HCT116 (cell line): Measurements from ENCODE around the gene AKAP13. TPM values are rescaled to one million over a fixed set of nuclear protein-coding genes. Genes with fewer than 3 reads are reported as not detected.

Experiments used
- ATAC-seq: fragments of 200-7000 bp; cut with Tn5 transposase; 2 replicates; pipeline ENCODE4 v1.9.1; 2020; ENCODE audit warnings: mild to moderate bottlenecking, moderate library complexity
- BruUV-seq: library from RNA; stranded (reverse); fragments of 400-500 nt; replicated peaks from 2 replicates; lab custom pipeline; 2021; lab: Mats Ljungman, UMichigan
- CTCF ChIA-PET: fragments of 300-600 bp; sonication (Branson Sonifier 250); formaldehyde crosslinking; loops from one replicate; lab custom pipeline; 2021; ENCODE audit warnings: antibody characterized with exemption; lab: Charles Lee
- POLR2A ChIA-PET: fragments of 300-600, 350-600 bp; sonication (Branson Sonifier 250); formaldehyde crosslinking; loops from one replicate; lab custom pipeline; 2021; ENCODE audit warnings: antibody characterized with exemption; lab: Charles Lee
- RAD21 ChIA-PET, 2 experiments: fragments of 300-600 bp; sonication (Branson Sonifier 250); formaldehyde crosslinking; loops; one replicate each; lab custom pipeline; 2023; ENCODE audit warnings: low total read pairs in 2 of 2; ENCODE audit not compliant: uncharacterized antibody in 2 of 2, unreplicated experiment in 2 of 2, low non-redundant PET in 1 of 2; lab: Charles Lee
- DNase-seq: peaks from one replicate; pipeline ENCODE4 v3.0.0-alpha.2; 2010; ENCODE audit warnings: low read depth, low spot score
- H2AFZ ChIP-seq: fragments of 200-600 bp; shearing (Covaris generic), sonication (generic); 2 replicates; pipeline ENCODE4 v1.6.1; 2017; ENCODE audit warnings: low read depth, mixed run types, mixed read lengths, antibody characterized with exemption, low read length; ENCODE audit not compliant: poor library complexity, severe bottlenecking
- H3K27ac ChIP-seq: 2 replicates; pipeline ENCODE4 v1.5.1; 2012; ENCODE audit warnings: low read depth, low read length
- H3K27me3 ChIP-seq: fragments of 200-600 bp; sonication (generic); 2 replicates; pipeline ENCODE4 v1.6.1; 2016; ENCODE audit warnings: mixed run types, low read length, mixed read lengths; ENCODE audit not compliant: insufficient read depth
- H3K36me3 ChIP-seq, 2 experiments: fragments of 200-500 bp in 1 of 2; fragments of 200-600 bp in 1 of 2; sonication (Bioruptor generic) in 1 of 2; sonication (generic) in 1 of 2; 2 replicates each; pipeline versions ENCODE4 v1.5.1 to v1.6.1; 2014 to 2016; ENCODE audit warnings: low read length in 2 of 2, inconsistent platforms in 1 of 2, mixed read lengths in 1 of 2, mixed run types in 1 of 2; ENCODE audit not compliant: insufficient read depth in 2 of 2, control insufficient read depth in 1 of 2
- H3K4me1 ChIP-seq, 2 experiments: fragments of 200-600 bp in 1 of 2; sonication (generic) in 1 of 2; 2 replicates each; pipeline versions ENCODE4 v1.5.1 to v1.6.1; 2012 to 2017; ENCODE audit warnings: low read length in 2 of 2, inconsistent platforms in 1 of 2, mild to moderate bottlenecking in 1 of 2, mixed read lengths in 1 of 2, mixed run types in 1 of 2, moderate library complexity in 1 of 2; ENCODE audit not compliant: insufficient read depth in 2 of 2, control insufficient read depth in 1 of 2
- H3K4me2 ChIP-seq: fragments of 200-600 bp; sonication (generic); 2 replicates; pipeline ENCODE4 v1.6.1; 2017; ENCODE audit warnings: mixed run types, low read length, mixed read lengths
- H3K4me3 ChIP-seq, 2 experiments: fragments of 200-600 bp in 1 of 2; sonication (generic) in 1 of 2; replicated peaks in 1 of 2; 2 replicates each; pipeline ENCODE4 v1.5.1; 2011 to 2016; ENCODE audit warnings: low read length in 2 of 2, control low read depth in 1 of 2, low read depth in 1 of 2, mild to moderate bottlenecking in 1 of 2, mixed read lengths in 1 of 2, mixed run types in 1 of 2
- H3K79me2 ChIP-seq: fragments of 200-600 bp; sonication (generic); 2 replicates; pipeline ENCODE4 v1.6.1; 2017; ENCODE audit warnings: mild to moderate bottlenecking, mixed run types, low read length, moderate library complexity, mixed read lengths; ENCODE audit not compliant: insufficient read depth
- H3K9ac ChIP-seq: fragments of 200-600 bp; sonication (generic); 2 replicates; pipeline ENCODE4 v1.6.1; 2016; ENCODE audit warnings: low read length, mixed read lengths
- H3K9me2 ChIP-seq: fragments of 200-600 bp; sonication (generic), shearing (Covaris generic); 2 replicates; pipeline ENCODE4 v1.6.1; 2017; ENCODE audit warnings: mixed run types, mild to moderate bottlenecking, moderate library complexity; ENCODE audit not compliant: insufficient read depth
- H3K9me3 ChIP-seq, 2 experiments: fragments of 200-500 bp in 1 of 2; fragments of 200-600 bp in 1 of 2; sonication (Bioruptor generic) in 1 of 2; sonication (generic) in 1 of 2; 2 replicates each; pipeline ENCODE4 v1.6.1; 2014 to 2017; ENCODE audit warnings: low read length in 2 of 2, mixed read lengths in 2 of 2, inconsistent platforms in 1 of 2, low read depth in 1 of 2, mild to moderate bottlenecking in 1 of 2, mixed run types in 1 of 2, moderate library complexity in 1 of 2; ENCODE audit not compliant: control insufficient read depth in 1 of 2, insufficient read depth in 1 of 2
- H4K20me1 ChIP-seq: fragments of 200-600 bp; sonication (generic), shearing (Covaris generic); 2 replicates; pipeline ENCODE4 v1.6.1; 2017; ENCODE audit warnings: mixed run types, mild to moderate bottlenecking, moderate library complexity; ENCODE audit not compliant: insufficient read depth
- ATF3 ChIP-seq: IDR thresholded peaks from 2 replicates; pipeline ENCODE4 v1.6.1; 2012
- CBX3 ChIP-seq: IDR thresholded peaks from 2 replicates; pipeline ENCODE4 v1.6.1; 2012; ENCODE audit warnings: low read depth
- CEBPB ChIP-seq: IDR thresholded peaks from 2 replicates; pipeline ENCODE4 v1.6.1; 2012; ENCODE audit warnings: low read depth
- EZH2 ChIP-seq: fragments of 200-600 bp; sonication (generic); IDR thresholded peaks from 2 replicates; pipeline ENCODE4 v1.6.1; 2017; ENCODE audit warnings: antibody characterized with exemption, mixed run types
- EZH2phosphoT487 ChIP-seq: fragments of 200-600 bp; IDR thresholded peaks from 2 replicates; pipeline ENCODE4 v1.6.1; 2018; ENCODE audit warnings: antibody characterized with exemption, borderline replicate concordance
- FOSL1 ChIP-seq: IDR thresholded peaks from 2 replicates; pipeline ENCODE4 v1.6.1; 2012; ENCODE audit warnings: low read depth
- POLR2A ChIP-seq: IDR thresholded peaks from 2 replicates; pipeline ENCODE4 v1.7.0; 2011; ENCODE audit warnings: borderline replicate concordance; ENCODE audit not compliant: insufficient read depth, insufficient read length; ENCODE audit errors: extremely low read depth
- POLR2AphosphoS5 ChIP-seq: IDR thresholded peaks from 2 replicates; pipeline ENCODE4 v1.6.1; 2011; ENCODE audit warnings: mild to moderate bottlenecking, low read depth, low read length, moderate library complexity
- RAD21 ChIP-seq: IDR thresholded peaks from 2 replicates; pipeline ENCODE4 v1.6.1; 2012; ENCODE audit warnings: low read depth, mild to moderate bottlenecking
- REST ChIP-seq: IDR thresholded peaks from 2 replicates; pipeline ENCODE4 v1.6.1; 2012; ENCODE audit warnings: low read depth
- SIN3A ChIP-seq: IDR thresholded peaks from 2 replicates; pipeline ENCODE4 v1.6.1; 2012; ENCODE audit warnings: low read depth
- SP1 ChIP-seq: IDR thresholded peaks from 2 replicates; pipeline ENCODE4 v1.6.1; 2012; ENCODE audit warnings: low read depth
- YY1 ChIP-seq: IDR thresholded peaks from 2 replicates; pipeline ENCODE4 v1.6.1; 2011; ENCODE audit warnings: low read length, low read depth, moderate library complexity, mild to moderate bottlenecking; ENCODE audit not compliant: insufficient replicate concordance; ENCODE audit errors: extremely low read depth
- intact Hi-C: fragments of 100-400 bp; cut with micrococcal nuclease; formaldehyde crosslinking; loops from 2 replicates; pipeline ENCODE4 v1.10.0; 2022
- total RNA-seq: library from RNA; stranded (reverse); gene quantifications from one replicate; pipeline ENCODE4 v1.2.1, GENCODE V29; 2021; ENCODE audit not compliant: unreplicated experiment
- TF ChIP-seq, protein P1 (sequence below), 3 experiments: fragments of 200-600 bp in 1 of 3; sonication (generic) in 1 of 3; IDR thresholded peaks in 2 of 3; conservative IDR thresholded peaks in 1 of 3; 2 replicates each; pipeline ENCODE4 v1.5.1; 2012 to 2017; ENCODE audit warnings: low read depth in 2 of 3, low read length in 2 of 3, antibody characterized with exemption in 1 of 3, borderline replicate concordance in 1 of 3, control low read depth in 1 of 3, mild to moderate bottlenecking in 1 of 3, mixed read lengths in 1 of 3, mixed run types in 1 of 3, moderate library complexity in 1 of 3; ENCODE audit not compliant: insufficient read depth in 1 of 3
- TF ChIP-seq, protein P2 (sequence below): IDR thresholded peaks from 2 replicates; pipeline ENCODE4 v1.6.1; 2011; ENCODE audit warnings: mild to moderate bottlenecking, low read length, moderate library complexity; ENCODE audit not compliant: insufficient replicate concordance; ENCODE audit errors: extremely low read depth

The AKAP13 gene
- total RNA-seq, 1 experiment from 2014 or later: 43.1 TPM

GRCh38 chr15:85485956-85486567, 105.7 kb downstream of the AKAP13 start:
- no peaks in the 10 kb centered on the region for H3K9me3 ChIP-seq
- BruUV-seq: no TSS peak
- no peak overlapping the region for H2AFZ ChIP-seq
- CTCF ChIA-PET: interaction anchor here (0.8 to 2.4 kb wide), 9 partner anchors 8 to 189 kb away, joined by 3 to 9 read pairs (median 4); no protein-coding TSS in a partner anchor
- H3K9ac ChIP-seq: no peak overlapping the region
- RAD21 ChIA-PET: no interaction called here
- H3K36me3 ChIP-seq: no peaks in the 10 kb centered on the region
- no peaks in the 10 kb centered on the region; the same call in 1 of the 2 replicates for H4K20me1 ChIP-seq
- H3K27ac ChIP-seq: no peak overlapping the region
- DNase-seq (peak; percentile 50), ATAC-seq (peak; percentile 91)
- H3K79me2 ChIP-seq: peaks cover 29% of the 10 kb centered on the region
- TF ChIP-seq REST: no peak
- no peak for TF ChIP-seq POLR2AphosphoS5
- TF ChIP-seq EZH2phosphoT487: no peak
- TF ChIP-seq, protein P1, sequence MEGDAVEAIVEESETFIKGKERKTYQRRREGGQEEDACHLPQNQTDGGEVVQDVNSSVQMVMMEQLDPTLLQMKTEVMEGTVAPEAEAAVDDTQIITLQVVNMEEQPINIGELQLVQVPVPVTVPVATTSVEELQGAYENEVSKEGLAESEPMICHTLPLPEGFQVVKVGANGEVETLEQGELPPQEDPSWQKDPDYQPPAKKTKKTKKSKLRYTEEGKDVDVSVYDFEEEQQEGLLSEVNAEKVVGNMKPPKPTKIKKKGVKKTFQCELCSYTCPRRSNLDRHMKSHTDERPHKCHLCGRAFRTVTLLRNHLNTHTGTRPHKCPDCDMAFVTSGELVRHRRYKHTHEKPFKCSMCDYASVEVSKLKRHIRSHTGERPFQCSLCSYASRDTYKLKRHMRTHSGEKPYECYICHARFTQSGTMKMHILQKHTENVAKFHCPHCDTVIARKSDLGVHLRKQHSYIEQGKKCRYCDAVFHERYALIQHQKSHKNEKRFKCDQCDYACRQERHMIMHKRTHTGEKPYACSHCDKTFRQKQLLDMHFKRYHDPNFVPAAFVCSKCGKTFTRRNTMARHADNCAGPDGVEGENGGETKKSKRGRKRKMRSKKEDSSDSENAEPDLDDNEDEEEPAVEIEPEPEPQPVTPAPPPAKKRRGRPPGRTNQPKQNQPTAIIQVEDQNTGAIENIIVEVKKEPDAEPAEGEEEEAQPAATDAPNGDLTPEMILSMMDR (IDR thresholded peaks at IDR 0.05 in 2 of 3, conservative IDR thresholded peaks at IDR 0.05 in 1 of 3; ENCODE audit: borderline replicate concordance in 1 of 3, insufficient read depth in 1 of 3, low read depth in 2 of 3, low read length in 2 of 3): peak; percentile 65 to 71 (median 68)
- TF ChIP-seq CBX3: peak; percentile 40; the same call in 1 of the 2 replicates
- TF ChIP-seq RAD21: peak; percentile 75
- TF ChIP-seq, protein P2, sequence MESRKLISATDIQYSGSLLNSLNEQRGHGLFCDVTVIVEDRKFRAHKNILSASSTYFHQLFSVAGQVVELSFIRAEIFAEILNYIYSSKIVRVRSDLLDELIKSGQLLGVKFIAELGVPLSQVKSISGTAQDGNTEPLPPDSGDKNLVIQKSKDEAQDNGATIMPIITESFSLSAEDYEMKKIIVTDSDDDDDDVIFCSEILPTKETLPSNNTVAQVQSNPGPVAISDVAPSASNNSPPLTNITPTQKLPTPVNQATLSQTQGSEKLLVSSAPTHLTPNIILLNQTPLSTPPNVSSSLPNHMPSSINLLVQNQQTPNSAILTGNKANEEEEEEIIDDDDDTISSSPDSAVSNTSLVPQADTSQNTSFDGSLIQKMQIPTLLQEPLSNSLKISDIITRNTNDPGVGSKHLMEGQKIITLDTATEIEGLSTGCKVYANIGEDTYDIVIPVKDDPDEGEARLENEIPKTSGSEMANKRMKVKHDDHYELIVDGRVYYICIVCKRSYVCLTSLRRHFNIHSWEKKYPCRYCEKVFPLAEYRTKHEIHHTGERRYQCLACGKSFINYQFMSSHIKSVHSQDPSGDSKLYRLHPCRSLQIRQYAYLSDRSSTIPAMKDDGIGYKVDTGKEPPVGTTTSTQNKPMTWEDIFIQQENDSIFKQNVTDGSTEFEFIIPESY: no peak
- no peak for TF ChIP-seq POLR2A
- no peak for TF ChIP-seq SP1
- no peak for TF ChIP-seq SIN3A
- no peak for TF ChIP-seq FOSL1
- TF ChIP-seq EZH2: no peak
- TF ChIP-seq YY1: no peak
- TF ChIP-seq ATF3: no peak
- TF ChIP-seq CEBPB: no peak
- peaks cover 0 to 2% of the 10 kb centered on the region in 2 experiments; a peak in 1 of 4 replicates for H3K4me1 ChIP-seq
- intact Hi-C loops: loop anchor here (10.0 kb wide), 1 partner anchor 349 kb away; no protein-coding TSS in a partner anchor
- no peak overlapping the region for H3K4me3 ChIP-seq
- no peaks in the 10 kb centered on the region for H3K9me2 ChIP-seq
- no peaks in the 10 kb centered on the region for H3K27me3 ChIP-seq
- H3K4me2 ChIP-seq: no peak overlapping the region
- POLR2A ChIA-PET: no interaction called here
